Measurements from ENCODE around the gene FGFR4. TPM values are rescaled to one million over a fixed set of nuclear protein-coding genes. Genes with fewer than 3 reads are reported as not detected.

Gene FGFR4
- total RNA-seq, 1 donor from 2014 or later, result 258 TPM

- Mint-ChIP-seq H3K9me3 (ENCODE audit: low read depth) (no peaks in the 10 kb centered on the region), H3K4me3 (ENCODE audit: low read depth) (no peak overlapping the region), H3K27me3 (no peaks in the 10 kb centered on the region), H3K27ac (peak overlapping the region; percentile 7), H3K4me1 (ENCODE audit: low read depth) (peaks cover 31% of the 10 kb centered on the region), H3K36me3 (ENCODE audit: insufficient read depth) (peaks cover 6% of the 10 kb centered on the region)
- no peak for TF ChIP-seq CTCF (IDR thresholded peaks at IDR 0.05; ENCODE audit: unreplicated experiment)
- DNase-seq (ENCODE audit: low spot score, unreplicated experiment), result no peak
These were observed 2.5 kb upstream of the FGFR4 start for GRCh38 chr5:177084175-177084574.

DNA sequence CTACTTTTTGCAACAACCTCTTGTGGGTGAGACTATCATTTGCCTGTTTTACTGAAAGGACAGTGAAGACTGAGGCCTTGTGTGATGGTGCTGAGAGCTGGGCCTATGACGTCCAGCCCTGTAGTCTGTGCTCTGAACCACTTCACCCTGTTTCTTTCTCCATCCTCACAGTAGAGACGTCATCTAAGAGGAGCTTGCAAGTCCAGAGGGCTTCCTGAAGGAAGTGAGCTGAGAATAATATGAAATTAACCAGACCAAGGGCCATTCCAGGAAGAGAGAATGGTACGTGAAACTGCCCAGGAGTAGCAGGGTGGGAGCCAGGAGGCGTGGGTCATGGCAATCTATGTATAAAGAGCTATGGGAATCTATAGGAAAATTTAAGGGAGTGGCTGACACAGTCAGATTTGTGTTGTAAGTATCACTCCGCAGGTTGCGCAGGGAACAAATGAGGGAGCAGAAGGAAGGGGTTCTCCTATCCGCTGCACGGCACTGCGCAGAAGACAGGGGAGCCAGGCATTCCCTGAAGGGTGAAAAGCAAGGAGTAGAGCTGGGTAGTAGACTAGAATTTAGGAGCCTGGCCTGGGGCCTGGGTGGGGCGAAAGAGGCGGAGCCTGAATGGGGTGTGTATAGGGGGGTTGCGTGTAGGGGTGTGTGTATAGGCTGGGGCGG lies 596 bp upstream of the FGFR4 start:
- TF ChIP-seq CTCF (IDR thresholded peaks at IDR 0.05; ENCODE audit: unreplicated experiment), result no peak
- H3K4me1 Mint-ChIP-seq (ENCODE audit: low read depth), result peaks cover 42% of the 10 kb centered on the region
- peak overlapping the region; percentile 42 for H3K4me3 Mint-ChIP-seq (ENCODE audit: low read depth)

DNA sequence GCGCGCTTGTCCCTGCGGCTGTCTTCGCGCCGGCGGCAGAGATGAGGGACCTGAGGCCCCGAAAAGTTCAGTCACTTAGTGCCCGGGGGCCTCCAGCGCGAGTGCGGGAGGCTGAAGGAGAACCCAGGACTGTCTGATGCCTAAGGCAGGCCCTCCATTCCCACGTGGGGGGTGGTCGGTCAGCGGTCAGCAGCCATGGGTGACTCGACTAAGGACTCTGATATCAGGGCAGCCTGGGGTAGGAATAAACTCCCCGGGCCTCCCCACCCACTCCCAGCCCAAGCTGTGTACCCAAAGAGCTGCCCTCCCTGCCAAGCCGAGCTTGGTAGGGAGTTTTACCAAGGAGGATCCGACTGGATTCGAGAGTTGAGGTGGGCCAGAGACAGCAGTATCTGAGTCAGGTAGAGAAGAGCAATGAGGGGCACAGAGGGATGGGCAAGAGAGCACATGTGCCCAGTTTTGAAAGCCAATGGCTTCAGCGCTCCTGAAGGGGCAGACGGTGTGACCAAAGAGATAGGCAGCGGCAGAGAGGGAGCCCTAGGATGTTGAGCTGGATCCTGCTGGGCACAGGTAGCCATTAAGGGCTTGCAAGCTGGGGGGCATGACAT lies 787 bp downstream of the FGFR4 start:
- Mint-ChIP-seq H3K27ac (peak overlapping the region; percentile 94), H3K36me3 (ENCODE audit: insufficient read depth) (peaks cover 11% of the 10 kb centered on the region), H3K9me3 (ENCODE audit: low read depth) (no peaks in the 10 kb centered on the region), H3K4me3 (ENCODE audit: low read depth) (peak overlapping the region; percentile 91), H3K4me1 (ENCODE audit: low read depth) (peaks cover 42% of the 10 kb centered on the region), H3K27me3 (no peaks in the 10 kb centered on the region)
- TF ChIP-seq CTCF (IDR thresholded peaks at IDR 0.05; ENCODE audit: unreplicated experiment), result no peak
- DNase-seq (ENCODE audit: low spot score, unreplicated experiment), result no peak

More for the DNA sequence above, 596 bp upstream of the FGFR4 start:
- Mint-ChIP-seq H3K27me3 (no peaks in the 10 kb centered on the region), H3K36me3 (ENCODE audit: insufficient read depth) (peaks cover 6% of the 10 kb centered on the region), H3K9me3 (ENCODE audit: low read depth) (no peaks in the 10 kb centered on the region), H3K27ac (peak overlapping the region; percentile 89)
- DNase-seq (ENCODE audit: low spot score, unreplicated experiment), result no peak

DNA sequence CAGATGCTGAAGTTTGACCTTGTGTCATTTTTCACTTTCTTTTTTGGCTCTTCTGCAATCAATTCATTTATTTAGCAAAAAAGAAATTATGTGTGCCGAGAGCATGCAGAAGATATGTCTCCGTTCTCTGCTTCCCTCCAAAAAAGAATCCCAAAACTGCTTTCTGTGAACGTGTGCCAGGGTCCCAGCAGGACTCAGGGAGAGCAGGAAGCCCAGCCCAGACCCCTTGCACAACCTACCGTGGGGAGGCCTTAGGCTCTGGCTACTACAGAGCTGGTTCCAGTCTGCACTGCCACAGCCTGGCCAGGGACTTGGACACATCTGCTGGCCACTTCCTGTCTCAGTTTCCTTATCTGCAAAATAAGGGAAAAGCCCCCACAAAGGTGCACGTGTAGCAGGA lies 2.4 kb downstream of the FGFR4 start:
- H3K27me3 Mint-ChIP-seq, result no peaks in the 10 kb centered on the region
- no peak for TF ChIP-seq CTCF (IDR thresholded peaks at IDR 0.05; ENCODE audit: unreplicated experiment)
- no peak for DNase-seq (ENCODE audit: low spot score, unreplicated experiment)
- no peaks in the 10 kb centered on the region for H3K9me3 Mint-ChIP-seq (ENCODE audit: low read depth)
- H3K27ac Mint-ChIP-seq, result no peak overlapping the region
- peaks cover 36% of the 10 kb centered on the region for H3K4me1 Mint-ChIP-seq (ENCODE audit: low read depth)
- H3K4me3 Mint-ChIP-seq (ENCODE audit: low read depth), result peak overlapping the region; percentile 70
- H3K36me3 Mint-ChIP-seq (ENCODE audit: insufficient read depth), result peaks cover 13% of the 10 kb centered on the region

DNA sequence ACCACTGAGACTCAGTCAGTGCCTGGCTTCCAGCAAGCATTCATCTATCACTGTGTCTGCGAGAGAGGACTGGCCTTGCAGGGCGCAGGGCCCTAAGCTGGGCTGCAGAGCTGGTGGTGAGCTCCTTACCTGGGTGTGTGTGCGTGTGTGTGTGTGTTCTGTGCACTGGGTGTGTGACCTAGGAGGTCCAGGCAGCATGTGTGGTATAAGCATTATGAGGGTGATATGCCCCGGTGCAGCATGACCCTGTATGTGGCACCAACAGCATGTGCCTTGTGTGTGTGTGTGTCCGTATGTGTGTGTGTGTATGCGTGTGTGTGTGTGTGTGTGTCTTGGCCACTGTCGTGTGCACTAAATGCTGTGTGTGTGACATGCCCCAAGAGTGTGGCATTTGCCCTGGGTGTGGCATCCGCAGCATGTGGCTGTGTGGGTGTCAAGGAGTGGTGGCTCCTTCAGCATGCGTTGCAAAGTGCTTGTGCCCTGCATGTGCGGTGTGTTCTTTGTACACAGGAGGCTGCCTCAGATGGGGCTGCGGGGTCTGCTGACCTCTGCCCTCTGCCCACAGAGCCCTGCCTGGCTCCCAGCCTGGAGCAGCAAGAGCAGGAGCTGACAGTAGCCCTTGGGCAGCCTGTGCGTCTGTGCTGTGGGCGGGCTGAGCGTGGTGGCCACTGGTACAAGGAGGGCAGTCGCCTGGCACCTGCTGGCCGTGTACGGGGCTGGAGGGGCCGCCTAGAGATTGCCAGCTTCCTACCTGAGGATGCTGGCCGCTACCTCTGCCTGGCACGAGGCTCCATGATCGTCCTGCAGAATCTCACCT lies 3.3 kb downstream of the FGFR4 start:
- peak overlapping the region; percentile 70 for H3K4me3 Mint-ChIP-seq (ENCODE audit: low read depth)
- H3K9me3 Mint-ChIP-seq (ENCODE audit: low read depth), result no peaks in the 10 kb centered on the region
- peak overlapping the region; percentile 69 for H3K27ac Mint-ChIP-seq
- H3K27me3 Mint-ChIP-seq, result no peaks in the 10 kb centered on the region
- no peak for DNase-seq (ENCODE audit: low spot score, unreplicated experiment)
- H3K4me1 Mint-ChIP-seq (ENCODE audit: low read depth), result peaks cover 35% of the 10 kb centered on the region
- peaks cover 13% of the 10 kb centered on the region for H3K36me3 Mint-ChIP-seq (ENCODE audit: insufficient read depth)
- TF ChIP-seq CTCF (IDR thresholded peaks at IDR 0.05; ENCODE audit: unreplicated experiment), result no peak
